Glutamatergic neuron (in vitro differentiated cells): ENCODE results near the gene MRPL11. TPM values are rescaled to one million over a fixed set of nuclear protein-coding genes. Genes with fewer than 3 reads are reported as not detected.
A peak's percentile ranks its signal among the peaks of the same experiment; 100 is the strongest.

ENCODE experiments used
- DNase-seq: peaks from one replicate; pipeline ENCODE4 v3.0.0; 2022
- H3K27ac Mint-ChIP-seq: one replicate; pipeline ENCODE4 v1.8.0; 2020; ENCODE audit warnings: mild to moderate bottlenecking, mixed read lengths, inconsistent platforms; ENCODE audit not compliant: unreplicated experiment
- H3K27me3 Mint-ChIP-seq: one replicate; pipeline ENCODE4 v1.8.0; 2020; ENCODE audit warnings: mild to moderate bottlenecking, moderate library complexity, mixed read lengths, inconsistent platforms; ENCODE audit not compliant: unreplicated experiment
- H3K36me3 Mint-ChIP-seq: one replicate; pipeline ENCODE4 v1.8.0; 2020; ENCODE audit warnings: mild to moderate bottlenecking, mixed read lengths, inconsistent platforms; ENCODE audit not compliant: unreplicated experiment
- H3K4me1 Mint-ChIP-seq: one replicate; pipeline ENCODE4 v1.8.0; 2020; ENCODE audit warnings: mild to moderate bottlenecking, low read depth, mixed read lengths, inconsistent platforms; ENCODE audit not compliant: unreplicated experiment
- H3K4me3 Mint-ChIP-seq: one replicate; pipeline ENCODE4 v1.8.0; 2020; ENCODE audit warnings: mild to moderate bottlenecking, mixed read lengths, inconsistent platforms; ENCODE audit not compliant: unreplicated experiment
- H3K9me3 Mint-ChIP-seq: one replicate; pipeline ENCODE4 v1.8.0; 2020; ENCODE audit warnings: mild to moderate bottlenecking, moderate library complexity, mixed read lengths, inconsistent platforms; ENCODE audit not compliant: unreplicated experiment
- CTCF ChIP-seq: fragments of 200-600 bp; sonication (generic); IDR thresholded peaks from one replicate; pipeline ENCODE4 v1.5.0; 2021; ENCODE audit not compliant: partially characterized antibody, unreplicated experiment
- total RNA-seq: library from RNA; stranded (reverse); fragmentation: NEBNext Ultra II Directional; extraction: Animal tissue kit (Norgen Biotek cat#: 25700); gene quantifications from one replicate; pipeline ENCODE4 v1.2.1, GENCODE V29; 2021; ENCODE audit not compliant: unreplicated experiment

MRPL11 gene
- total RNA-seq, 1 donor from 2014 or later, result 27.5 TPM

- H3K4me3 Mint-ChIP-seq, result peak within 1 kb of the TSS; percentile 88
- no peaks in the 10 kb centered on the region for H3K36me3 Mint-ChIP-seq
- H3K9me3 Mint-ChIP-seq, result peaks cover 10% of the 10 kb centered on the region
- H3K4me1 Mint-ChIP-seq, result peaks cover 23% of the 10 kb centered on the region
- no peak for TF ChIP-seq CTCF
- H3K27me3 Mint-ChIP-seq, result peaks cover 26% of the 10 kb centered on the region
- DNase-seq, result peak; percentile 70
- no peak within 1 kb of the TSS for H3K27ac Mint-ChIP-seq
Observed at GRCh38 chr11:66420671-66421476, 17.8 kb downstream of the MRPL11 start, which contains the start of gene NPAS4. Gene NPAS4 (plus strand): TSS chr11:66421035. CDS start chr11:66421180, 145 bp downstream.

GRCh38 chr11:66419825-66420224, 18.8 kb downstream of the MRPL11 start:
- Mint-ChIP-seq H3K36me3 (no peaks in the 10 kb centered on the region), H3K4me1 (peaks cover 23% of the 10 kb centered on the region), H3K27me3 (peaks cover 27% of the 10 kb centered on the region), H3K4me3 (peak overlapping the region; percentile 88), H3K9me3 (peaks cover 11% of the 10 kb centered on the region), H3K27ac (peak overlapping the region; percentile 46)
- no peak for TF ChIP-seq CTCF
- peak; percentile 81 for DNase-seq

- no peak for TF ChIP-seq CTCF
- Mint-ChIP-seq H3K4me1 (peaks cover 23% of the 10 kb centered on the region), H3K4me3 (peak overlapping the region; percentile 79), H3K27me3 (peaks cover 27% of the 10 kb centered on the region), H3K9me3 (peaks cover 14% of the 10 kb centered on the region), H3K36me3 (no peaks in the 10 kb centered on the region), H3K27ac (no peak overlapping the region)
- DNase-seq, result no peak
Observed at GRCh38 chr11:66418986-66419308, 19.7 kb downstream of the MRPL11 start.

GRCh38 chr11:66418168-66418985, 20.3 kb downstream of the MRPL11 start:
- Mint-ChIP-seq H3K4me1 (peaks cover 23% of the 10 kb centered on the region), H3K4me3 (peak overlapping the region; percentile 79), H3K27me3 (peaks cover 28% of the 10 kb centered on the region)

More at GRCh38 chr11:66418168-66418985, 20.3 kb downstream of the MRPL11 start:
- peaks cover 14% of the 10 kb centered on the region for H3K9me3 Mint-ChIP-seq
- peak; percentile 69 for DNase-seq
- no peaks in the 10 kb centered on the region for H3K36me3 Mint-ChIP-seq
- H3K27ac Mint-ChIP-seq, result peak overlapping the region; percentile 48
- peak; percentile 24 for TF ChIP-seq CTCF
